DMS153 (cell line): ENCODE measurements around the gene CHCHD1.
"Not testable (repeated sequence)": the region's sequence is repeated elsewhere in the genome, so short reads cannot be mapped to it uniquely, and the experiment has no call there.

Experiments
- DNase-seq: peaks from one replicate; lab custom pipeline; 2025; lab: John Stamatoyannopoulos, UW

The CHCHD1 gene

DNA sequence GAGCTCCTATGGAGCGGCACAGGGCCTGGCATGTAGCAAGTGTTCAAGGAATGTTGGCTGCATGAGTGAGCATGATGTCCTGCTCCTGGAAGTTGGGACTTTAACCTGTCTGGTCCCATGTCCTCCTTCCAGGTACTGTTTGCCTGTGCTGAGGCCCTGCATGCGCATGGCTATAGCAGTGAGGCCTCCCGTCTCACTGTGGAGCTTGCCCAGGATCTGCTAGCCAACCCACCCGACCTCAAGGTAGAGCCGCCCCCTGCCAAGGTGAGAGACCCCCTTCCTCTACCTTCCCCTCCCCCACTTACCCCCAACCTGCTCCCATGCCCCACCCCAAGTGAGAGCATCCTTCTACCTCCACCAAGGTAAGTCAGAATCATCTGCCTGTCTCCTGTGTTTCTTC lies 11.6 kb downstream of the CHCHD1 start:
- DNase-seq, result no peak

DNA sequence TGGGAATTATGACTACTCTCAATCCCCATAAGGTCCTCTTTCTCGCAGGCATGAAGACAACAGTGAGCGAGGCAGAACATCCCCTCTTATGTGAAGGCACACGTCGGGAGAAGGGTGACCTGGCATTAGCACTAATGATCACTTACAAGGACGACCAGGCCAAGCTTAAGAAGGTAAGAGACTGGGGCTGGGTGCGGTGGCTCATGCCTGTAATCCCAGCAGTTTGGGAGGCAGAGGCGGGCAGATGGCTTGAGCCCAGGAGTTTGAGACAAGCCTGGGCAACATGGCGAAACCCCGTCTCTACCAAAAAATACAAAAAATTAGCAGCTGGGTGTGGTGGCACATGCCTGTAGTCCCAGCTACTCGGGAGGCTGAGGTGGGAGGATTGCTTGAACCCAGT lies 13.6 kb downstream of the CHCHD1 start:
- not testable (repeated sequence) for DNase-seq

DNA sequence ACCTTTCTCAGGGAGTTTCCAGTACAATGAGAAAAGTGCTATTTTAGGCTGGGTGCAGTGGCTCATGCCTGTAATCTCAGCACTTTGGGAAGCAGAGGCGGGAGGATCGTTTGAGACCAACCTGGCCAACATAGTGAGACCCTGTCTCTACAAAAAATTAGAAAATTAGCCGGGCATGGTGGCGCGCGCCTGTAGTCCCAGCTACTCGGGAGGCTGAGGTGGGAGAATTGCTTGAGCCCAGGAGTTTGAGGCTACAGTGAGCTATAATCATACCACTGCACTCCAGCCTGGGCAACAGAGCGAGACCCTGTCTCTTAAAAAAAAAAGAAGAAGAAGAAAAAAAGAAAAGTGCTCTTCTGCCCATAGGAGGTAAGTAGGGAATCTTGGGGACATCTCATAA lies 14.2 kb downstream of the CHCHD1 start:
- DNase-seq, result not testable (repeated sequence)

DNA sequence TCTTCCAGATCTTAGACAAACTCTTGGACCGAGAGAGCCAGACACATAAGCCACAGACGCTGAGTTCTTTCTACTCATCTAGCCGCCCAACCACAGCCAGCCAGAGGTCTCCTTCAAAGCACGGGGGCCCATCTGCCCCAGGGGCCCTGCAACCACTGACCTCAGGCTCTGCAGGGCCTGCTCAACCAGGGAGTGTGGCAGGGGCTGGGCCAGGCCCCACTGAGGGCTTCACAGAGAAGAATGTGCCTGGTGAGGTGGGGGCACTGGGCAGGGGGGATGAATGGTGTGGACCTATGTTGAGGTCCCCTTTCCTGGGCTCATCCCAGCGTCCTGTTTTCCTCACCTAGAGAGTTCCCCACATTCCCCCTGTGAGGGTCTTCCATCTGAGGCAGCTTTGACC lies 14.9 kb downstream of the CHCHD1 start:
- DNase-seq, result no peak

DNA sequence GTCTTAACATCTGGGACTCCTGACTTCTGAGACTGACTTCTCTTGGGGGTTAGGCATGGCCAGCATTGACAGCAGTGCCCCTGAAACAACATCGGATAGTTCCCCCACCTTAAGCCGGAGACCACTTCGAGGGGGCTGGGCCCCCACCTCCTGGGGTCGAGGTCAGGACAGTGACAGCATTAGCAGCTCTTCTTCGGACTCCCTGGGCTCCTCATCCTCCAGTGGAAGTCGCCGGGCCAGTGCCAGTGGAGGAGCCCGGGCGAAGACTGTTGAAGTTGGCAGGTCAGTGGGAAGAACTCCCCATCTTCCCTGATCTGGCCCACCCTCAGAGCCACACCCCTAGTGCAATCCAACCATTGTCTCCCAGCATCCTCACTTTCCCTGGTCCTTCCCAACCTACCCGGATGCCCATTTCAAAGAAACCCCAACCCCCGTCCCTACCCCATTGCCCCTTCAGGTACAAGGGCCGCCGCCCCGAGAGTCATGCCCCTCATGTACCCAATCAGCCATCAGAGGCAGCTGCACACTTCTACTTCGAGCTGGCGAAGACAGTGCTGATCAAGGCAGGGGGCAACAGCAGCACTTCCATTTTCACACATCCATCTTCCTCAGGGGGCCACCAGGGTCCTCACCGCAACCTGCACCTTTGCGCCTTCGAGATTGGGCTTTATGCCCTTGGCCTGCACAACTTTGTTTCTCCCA lies 15.6 kb downstream of the CHCHD1 start:
- DNase-seq, result no peak

DNA sequence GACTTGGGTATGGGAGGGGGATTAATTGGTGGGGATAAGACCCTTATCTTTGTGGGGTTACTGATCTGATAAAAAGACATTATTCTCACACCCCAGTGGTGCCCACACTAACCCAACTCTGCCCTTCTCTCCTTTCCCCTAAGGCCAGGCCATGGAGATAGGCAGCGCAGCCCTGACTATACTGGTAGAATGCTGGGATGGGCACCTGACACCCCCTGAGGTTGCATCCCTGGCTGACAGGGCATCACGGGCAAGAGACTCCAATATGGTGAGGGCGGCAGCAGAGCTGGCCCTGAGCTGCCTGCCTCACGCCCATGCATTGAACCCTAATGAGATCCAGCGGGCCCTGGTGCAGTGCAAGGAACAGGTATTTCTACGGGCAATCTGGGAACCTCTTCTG lies 16.2 kb downstream of the CHCHD1 start:
- no peak for DNase-seq

DNA sequence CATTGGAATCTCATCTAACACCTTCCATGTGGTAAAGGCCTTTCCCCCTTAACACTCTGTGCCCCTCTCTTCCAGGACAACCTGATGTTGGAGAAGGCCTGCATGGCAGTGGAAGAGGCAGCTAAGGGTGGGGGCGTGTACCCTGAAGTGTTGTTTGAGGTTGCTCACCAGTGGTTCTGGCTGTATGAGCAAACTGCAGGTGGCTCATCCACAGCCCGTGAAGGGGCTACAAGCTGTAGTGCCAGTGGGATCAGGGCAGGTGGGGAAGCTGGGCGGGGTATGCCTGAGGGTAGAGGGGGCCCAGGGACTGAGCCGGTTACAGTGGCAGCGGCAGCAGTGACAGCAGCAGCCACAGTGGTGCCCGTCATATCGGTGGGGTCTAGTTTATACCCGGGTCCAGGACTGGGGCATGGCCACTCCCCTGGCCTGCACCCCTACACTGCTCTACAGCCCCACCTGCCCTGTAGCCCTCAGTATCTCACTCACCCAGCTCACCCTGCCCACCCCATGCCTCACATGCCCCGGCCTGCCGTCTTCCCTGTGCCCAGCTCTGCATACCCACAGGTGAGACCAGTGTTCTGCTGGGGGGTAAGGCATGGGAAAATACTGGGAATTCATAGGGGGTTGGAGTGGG lies 17.2 kb downstream of the CHCHD1 start:
- DNase-seq, result no peak

DNA sequence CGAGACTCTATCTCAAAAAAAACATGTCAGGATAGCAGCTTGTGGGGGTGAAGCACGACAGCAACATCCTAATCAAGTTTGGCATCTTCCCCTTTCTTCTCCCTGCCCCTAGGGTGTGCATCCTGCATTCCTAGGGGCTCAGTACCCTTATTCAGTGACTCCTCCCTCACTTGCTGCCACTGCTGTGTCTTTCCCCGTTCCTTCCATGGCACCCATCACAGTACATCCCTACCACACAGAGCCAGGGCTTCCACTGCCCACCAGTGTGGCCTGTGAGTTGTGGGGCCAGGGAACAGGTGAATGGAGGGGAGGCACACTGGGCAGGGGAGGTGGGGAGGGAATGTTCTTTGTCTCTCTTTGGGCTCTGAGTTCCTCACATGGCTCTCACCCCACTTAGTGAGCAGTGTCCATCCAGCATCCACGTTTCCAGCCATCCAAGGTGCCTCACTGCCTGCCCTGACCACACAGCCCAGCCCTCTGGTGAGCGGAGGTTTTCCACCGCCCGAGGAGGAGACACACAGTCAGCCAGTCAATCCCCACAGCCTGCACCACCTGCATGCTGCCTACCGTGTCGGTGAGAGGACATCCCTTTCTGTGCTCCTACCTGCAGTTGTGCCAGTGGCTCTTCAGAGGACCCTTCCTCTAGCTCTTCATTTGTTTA lies 18.2 kb downstream of the CHCHD1 start:
- no peak for DNase-seq

DNA sequence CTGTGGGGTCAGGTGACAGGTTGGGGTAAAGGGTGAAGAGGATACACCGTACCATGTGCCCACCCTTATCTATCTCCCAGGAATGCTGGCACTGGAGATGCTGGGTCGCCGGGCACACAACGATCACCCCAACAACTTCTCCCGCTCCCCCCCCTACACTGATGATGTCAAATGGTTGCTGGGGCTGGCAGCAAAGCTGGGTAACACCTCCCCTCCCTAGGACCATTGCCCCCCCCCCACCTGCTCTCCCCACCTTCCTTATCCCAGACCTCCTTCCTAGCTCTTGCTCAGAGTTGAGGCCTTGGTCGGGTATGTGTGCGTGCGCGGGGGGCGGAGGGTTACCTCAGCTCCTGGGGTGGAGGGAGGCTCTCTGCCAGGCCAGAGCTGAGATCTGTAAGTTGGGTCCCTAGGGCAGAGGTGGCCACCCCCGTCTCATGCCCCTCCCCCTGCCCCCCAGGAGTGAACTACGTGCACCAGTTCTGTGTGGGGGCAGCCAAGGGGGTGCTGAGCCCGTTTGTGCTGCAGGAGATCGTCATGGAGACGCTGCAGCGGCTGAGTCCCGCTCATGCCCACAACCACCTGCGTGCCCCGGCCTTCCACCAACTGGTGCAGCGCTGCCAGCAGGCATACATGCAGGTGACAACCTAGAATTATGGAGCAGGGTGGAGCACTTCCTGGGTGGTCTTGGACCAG lies 18.9 kb downstream of the CHCHD1 start:
- DNase-seq, result no peak

DNA sequence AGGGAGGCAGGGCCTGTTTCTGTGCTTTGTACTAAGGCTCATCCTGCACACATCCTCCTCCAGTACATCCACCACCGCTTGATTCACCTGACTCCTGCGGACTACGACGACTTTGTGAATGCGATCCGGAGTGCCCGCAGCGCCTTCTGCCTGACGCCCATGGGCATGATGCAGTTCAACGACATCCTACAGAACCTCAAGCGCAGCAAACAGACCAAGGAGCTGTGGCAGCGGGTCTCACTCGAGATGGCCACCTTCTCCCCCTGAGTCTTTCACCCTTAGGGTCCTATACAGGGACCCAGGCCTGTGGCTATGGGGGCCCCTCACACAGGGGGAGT lies 19.4 kb downstream of the CHCHD1 start:
- DNase-seq, result no peak

DNA sequence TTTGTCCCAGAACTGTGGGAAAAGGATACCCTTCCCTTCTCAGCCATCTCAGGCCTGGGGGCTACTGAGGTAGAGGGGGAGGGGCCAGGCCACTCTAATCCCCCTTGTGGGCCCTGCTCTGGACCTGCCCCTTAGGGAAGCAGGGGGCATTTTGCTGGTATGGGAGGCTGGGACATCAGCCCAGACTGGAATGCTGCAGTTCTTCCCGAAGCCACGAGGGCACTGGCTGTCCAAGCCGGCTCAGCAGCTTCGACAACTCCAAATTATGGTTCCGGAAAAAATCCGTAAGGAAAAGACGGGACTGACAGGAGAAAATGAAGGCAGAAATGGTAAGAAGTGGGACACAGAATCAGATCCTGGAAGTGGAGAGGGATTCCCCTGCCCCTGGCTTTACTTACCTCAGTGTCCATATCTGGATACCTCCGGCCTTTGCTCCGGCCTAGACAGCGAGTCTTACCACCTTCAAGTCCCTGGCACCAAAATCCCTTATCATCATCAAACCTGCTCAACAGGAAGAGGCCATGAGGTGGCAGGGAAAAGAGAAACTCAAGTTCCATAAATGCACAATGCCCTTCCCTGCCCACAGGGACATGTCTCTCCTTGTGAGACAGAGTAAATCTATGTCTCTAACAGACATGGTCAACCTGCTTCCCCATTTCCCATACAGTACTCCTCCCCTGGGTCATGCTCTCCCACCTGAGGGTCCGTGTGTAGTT lies 20.6 kb downstream of the CHCHD1 start:
- no peak for DNase-seq

DNA sequence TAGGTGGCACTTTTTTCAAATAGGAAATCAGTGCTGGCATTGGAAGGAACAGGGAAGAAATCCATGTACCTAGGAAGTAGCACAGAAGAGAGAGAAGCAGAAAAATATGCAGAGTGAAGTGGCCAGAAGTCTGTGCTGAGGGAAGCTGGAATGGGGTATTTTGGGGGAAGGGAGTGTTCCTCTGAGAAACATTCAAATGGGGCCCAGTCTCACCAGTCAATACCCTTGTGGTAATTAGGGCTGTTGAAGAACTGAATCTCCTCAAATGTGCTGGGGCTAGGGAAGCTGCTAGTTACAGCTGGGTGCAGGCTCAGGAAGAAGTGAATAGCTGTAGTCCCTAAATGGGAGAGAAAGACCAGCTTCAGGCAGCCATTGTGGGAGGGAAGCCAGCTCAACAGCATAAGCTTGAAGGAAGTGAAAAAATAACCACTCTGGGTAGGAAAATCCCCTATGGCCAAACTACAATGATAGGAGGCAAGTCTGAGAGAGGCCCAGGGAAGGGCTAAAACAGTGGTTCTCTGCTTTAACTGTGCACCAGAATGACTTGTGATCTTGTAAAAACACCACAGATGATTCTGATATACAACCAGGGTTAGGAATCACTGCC lies 21.9 kb downstream of the CHCHD1 start:
- no peak for DNase-seq

DNA sequence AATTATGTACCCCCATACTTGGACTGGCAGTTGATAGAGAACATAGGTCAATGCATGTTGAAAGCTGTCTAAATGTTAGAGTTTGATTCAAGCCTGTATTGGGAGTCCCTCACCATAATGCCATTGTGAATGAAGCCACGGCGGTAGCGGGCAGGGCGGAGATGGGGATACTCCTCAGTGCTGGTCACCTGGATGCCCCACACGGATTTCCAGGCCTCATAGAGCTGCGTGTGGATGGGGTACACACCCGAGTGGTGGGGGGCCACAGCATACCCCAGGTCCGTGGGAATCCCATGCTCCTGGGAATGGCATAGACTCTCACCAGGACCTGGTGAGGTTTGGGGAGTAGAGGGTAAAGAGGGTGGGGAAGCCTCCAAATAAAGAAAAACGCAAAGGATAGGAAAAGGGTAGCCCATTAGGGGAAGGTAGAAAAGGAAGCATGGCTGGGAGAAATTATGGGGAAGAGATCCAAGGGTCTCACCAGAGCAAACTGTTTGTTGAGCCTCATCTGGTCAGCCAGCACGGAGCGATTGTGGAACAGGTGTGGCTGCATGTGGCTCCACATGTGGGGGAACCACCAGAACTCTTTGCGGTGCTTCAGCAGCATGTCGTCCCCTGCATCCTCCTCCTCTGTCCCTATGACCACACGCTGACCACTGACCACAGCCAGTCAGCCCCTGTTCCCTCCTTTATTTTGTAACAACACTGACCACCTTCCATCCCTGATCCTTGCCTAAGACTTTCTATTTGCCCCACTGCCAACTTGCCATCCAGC lies 24.5 kb downstream of the CHCHD1 start:
- no peak for DNase-seq

DNA sequence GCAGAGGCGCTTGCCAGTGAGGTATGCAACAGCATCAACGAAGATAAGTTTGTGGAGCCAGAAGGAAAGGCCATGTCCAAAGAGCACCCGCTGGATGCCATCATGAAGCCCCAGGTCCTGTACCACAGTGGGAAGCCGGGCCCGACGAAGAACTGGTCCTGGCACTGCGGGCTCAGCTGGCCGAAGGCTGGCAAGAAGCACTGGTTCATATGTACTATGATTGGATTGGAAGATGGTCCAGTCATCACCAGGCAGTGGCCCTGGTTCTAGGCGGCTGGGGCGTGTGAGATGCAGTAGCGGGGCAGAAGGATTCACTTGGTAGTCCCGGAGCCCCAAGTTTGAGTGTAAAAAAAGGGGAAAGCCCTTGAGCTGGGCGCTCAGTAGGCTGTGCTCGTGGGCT lies 25.6 kb downstream of the CHCHD1 start:
- no peak for DNase-seq

DNA sequence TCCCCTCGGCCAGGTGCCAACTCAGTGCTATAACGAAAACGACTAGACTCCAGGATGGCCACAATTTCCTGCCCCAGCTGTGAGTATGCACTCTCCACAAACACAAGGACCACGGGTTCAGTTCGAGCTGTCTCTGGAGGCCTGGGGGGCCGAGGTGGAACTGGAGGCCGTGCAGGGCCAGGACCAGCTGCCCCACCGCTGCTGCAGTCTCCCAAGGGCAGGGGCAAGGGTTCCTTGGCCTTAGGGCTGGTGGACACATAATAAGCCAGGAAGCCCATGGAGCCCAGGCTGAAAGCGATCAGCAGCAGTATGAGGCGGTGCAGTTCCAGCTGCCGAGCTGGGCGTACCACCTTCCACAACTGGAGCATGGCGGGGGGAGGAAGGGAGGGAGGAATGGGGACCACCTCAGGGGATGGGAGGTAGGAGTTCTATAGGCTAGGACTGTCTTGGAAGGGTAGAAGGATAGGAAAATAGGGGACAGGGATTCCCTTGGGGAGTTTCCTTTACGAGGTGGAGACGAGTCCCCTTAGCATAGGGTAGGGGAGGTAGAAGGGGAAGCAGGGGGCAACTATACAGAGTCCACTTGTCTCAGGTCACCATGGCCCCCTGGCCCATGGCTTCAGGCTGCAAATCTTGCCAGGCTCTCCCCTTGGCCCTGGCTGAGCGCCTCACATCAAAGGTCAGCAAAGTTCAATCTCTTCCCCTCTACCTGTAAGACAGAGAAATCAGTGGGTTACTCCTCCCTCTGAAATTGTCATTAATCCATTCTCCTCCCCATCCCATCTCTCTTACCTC lies 26.4 kb downstream of the CHCHD1 start:
- DNase-seq, result no peak

DNA sequence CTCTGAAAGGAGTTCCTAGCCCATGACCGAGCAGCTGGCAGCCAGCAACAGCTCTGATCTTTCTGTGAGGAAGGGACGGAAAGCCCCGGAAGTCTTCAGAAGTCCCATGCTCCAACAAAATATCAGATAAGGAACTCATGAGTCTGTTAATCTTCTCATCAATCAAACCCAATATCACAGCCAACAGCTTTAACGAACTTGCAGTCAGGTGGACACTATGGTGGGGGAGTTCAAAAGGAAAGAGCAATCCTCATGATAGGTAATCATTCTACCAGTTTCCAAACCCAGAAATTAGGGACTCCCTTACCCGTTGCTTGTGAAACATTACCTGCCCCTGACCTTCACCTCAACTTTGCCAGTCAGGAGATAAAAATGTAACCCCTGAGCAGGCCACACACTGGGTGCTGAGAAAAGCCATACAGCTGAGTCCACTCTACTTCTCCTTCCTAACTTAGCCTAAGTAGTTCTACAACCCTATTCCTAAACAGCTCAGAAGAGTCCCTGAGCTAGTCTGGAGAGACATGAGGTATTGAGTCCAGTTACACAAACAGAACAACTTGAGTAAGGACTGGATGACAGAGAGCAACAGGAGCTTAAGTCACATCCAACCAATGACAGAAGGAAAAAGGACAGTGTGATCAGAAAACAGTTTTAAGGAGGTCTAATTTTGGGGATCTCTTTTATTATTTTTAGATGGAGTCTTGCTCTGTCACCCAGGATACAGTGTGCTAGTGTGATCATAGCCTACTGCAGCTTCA lies 27.4 kb downstream of the CHCHD1 start:
- DNase-seq, result no peak

DNA sequence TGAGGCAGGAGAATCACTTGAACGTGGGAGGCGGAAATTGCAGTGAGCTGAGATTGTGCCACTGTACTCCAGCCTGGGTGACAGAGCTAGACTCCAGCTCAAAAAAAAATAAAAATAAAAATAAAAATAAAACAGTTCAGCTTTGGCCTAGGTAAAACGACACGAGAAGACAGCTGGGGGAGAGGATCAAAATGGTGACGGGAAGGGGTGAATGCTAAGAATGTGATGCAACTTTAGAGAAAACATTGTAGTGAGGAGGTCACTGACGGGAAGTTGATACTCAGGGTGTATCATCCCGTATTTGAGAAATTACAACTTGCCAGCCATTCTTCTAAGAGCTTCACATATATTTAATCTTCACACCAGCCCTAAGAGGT lies 28.5 kb downstream of the CHCHD1 start:
- DNase-seq, result no peak

DNA sequence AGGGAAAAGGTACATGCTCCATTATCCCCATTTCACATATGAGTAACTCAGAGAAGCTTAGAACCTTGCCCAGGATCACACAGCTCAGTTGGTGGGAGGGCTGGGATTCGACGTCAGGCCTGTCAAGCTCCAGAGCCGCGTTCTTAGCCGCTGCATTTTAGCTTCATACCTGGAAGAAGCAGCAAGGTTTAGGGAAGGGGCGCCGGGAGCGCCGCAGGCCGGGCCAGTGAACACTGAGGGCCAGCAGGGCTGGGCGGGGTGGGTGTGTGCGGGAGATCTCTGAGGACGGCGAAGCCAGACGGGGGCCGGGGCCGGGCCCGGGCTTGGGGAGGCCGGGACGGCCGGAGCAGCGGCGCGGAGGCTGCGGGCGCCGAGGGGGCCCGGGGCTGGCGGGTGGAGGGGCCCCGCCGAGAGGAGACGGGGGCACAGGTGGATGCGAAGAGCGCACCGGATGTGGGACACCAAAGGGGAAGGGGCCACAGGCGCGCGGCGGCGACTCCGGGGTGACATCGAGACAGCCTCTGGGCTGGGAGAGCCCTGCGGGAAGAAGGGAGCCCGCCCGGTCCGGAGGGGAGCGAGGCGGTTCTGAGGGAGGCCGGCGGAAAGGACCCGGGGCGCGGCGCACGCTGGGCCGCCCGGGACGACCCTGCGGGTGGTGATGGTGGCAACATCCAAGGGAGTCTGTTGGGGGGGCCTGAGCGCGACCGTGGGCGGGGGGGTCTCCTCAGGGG lies 29.1 kb downstream of the CHCHD1 start:
- no peak for DNase-seq

DNA sequence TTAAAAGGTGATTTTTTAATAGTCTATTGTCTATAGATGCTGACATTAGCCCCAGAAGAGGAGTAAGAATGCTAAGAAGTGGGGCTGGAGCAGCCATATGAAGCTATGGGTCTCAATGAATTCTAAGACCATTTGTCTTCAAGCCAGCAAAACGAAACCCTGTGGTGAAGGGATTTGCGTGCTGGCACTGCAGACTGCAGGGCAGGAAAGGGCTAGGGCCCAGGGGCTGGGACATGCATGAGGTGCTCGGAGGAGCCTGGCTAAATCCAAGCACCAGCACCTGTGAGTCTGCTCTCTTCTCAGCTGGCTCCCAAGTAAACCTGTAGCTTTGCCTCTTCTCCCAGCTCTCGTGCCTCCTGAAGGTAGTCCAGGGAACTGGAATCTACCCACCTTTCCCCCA lies 30.8 kb downstream of the CHCHD1 start:
- no peak for DNase-seq
